ENCODE results near the gene PARD3.
A peak's percentile ranks its signal among the peaks of the same experiment; 100 is the strongest.

Gene PARD3

DNA sequence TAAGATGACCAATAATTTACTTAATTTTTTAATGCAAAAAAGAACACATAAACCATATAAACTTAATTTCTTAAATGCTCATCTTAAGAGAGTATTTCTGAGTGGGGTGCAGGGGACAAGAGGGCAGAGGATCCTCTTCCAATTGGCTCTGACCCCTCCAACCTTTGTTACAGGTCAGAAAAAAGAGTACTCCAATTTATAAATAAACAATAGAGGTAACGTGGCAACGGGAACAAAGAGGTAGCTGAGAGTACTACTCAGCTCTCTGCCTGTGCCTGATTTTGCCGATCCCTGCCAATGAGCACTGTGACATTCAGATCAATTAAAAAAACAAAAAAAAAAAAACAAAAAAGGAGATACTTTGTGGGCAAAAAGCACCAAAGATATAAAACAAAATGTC lies 307.9 kb downstream of the PARD3 start:
- Histone ChIP-seq H3K36me3 (ENCODE audit: low read depth) (no peaks in the 10 kb centered on the region), H3K4me3 (ENCODE audit: severe bottlenecking) (no peak overlapping the region), H3K27ac (ENCODE audit: poor library complexity, severe bottlenecking) (no peak overlapping the region), H3K4me1 (ENCODE audit: insufficient read depth, poor library complexity, severe bottlenecking) (peaks cover 8% of the 10 kb centered on the region), H3K27me3 (ENCODE audit: insufficient read depth, poor library complexity, severe bottlenecking) (no peaks in the 10 kb centered on the region), H3K9me3 (ENCODE audit: severe bottlenecking) (no peaks in the 10 kb centered on the region)
- ATAC-seq (ENCODE audit: low read depth): no peak
- no peak for TF ChIP-seq CTCF (IDR thresholded peaks at IDR 0.05; ENCODE audit: poor library complexity, severe bottlenecking)
- no peak for DNase-seq (ENCODE audit: low spot score)

- ATAC-seq (ENCODE audit: low read depth) (no peak), DNase-seq (ENCODE audit: low spot score) (no peak)
- no peak overlapping the region for H3K27ac ChIP-seq (ENCODE audit: poor library complexity, severe bottlenecking)
- H3K4me3 ChIP-seq (ENCODE audit: severe bottlenecking): no peak overlapping the region
- H3K4me1 ChIP-seq (ENCODE audit: insufficient read depth, poor library complexity, severe bottlenecking): peaks cover 8% of the 10 kb centered on the region
- TF ChIP-seq CTCF (IDR thresholded peaks at IDR 0.05; ENCODE audit: poor library complexity, severe bottlenecking): no peak
- H3K36me3 ChIP-seq (ENCODE audit: low read depth): no peaks in the 10 kb centered on the region
- no peaks in the 10 kb centered on the region for H3K9me3 ChIP-seq (ENCODE audit: severe bottlenecking)
- no peaks in the 10 kb centered on the region for H3K27me3 ChIP-seq (ENCODE audit: insufficient read depth, poor library complexity, severe bottlenecking)
Measured at GRCh38 chr10:34506786-34507185, 308.3 kb downstream of the PARD3 start.

DNA sequence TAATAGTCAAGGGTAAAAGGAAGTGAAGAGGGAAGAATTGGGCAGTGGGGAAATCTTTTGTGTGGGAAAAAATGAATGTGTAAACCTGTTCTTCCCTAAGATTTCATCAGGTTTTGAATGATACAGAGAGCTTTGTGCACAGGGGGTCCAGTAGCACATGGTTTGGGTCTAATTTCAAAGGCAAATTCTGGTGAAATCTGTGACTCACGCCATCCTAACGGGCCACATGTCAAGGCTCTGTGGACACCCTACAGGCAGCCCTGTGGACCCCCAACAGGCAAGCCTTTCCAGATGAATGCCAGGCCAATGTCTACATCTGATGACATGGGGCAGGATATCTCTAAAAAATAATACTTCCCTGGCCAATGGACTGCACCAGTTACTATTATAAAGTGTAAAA lies 309.8 kb downstream of the PARD3 start:
- ATAC-seq (ENCODE audit: low read depth): no peak
- H3K36me3 ChIP-seq (ENCODE audit: low read depth): no peaks in the 10 kb centered on the region
- H3K9me3 ChIP-seq (ENCODE audit: severe bottlenecking): no peaks in the 10 kb centered on the region
- H3K4me1 ChIP-seq (ENCODE audit: insufficient read depth, poor library complexity, severe bottlenecking): peaks cover 8% of the 10 kb centered on the region
- no peak for DNase-seq (ENCODE audit: low spot score)
- no peak overlapping the region for H3K4me3 ChIP-seq (ENCODE audit: severe bottlenecking)
- no peaks in the 10 kb centered on the region for H3K27me3 ChIP-seq (ENCODE audit: insufficient read depth, poor library complexity, severe bottlenecking)
- H3K27ac ChIP-seq (ENCODE audit: poor library complexity, severe bottlenecking): no peak overlapping the region
- no peak for TF ChIP-seq CTCF (IDR thresholded peaks at IDR 0.05; ENCODE audit: poor library complexity, severe bottlenecking)

DNA sequence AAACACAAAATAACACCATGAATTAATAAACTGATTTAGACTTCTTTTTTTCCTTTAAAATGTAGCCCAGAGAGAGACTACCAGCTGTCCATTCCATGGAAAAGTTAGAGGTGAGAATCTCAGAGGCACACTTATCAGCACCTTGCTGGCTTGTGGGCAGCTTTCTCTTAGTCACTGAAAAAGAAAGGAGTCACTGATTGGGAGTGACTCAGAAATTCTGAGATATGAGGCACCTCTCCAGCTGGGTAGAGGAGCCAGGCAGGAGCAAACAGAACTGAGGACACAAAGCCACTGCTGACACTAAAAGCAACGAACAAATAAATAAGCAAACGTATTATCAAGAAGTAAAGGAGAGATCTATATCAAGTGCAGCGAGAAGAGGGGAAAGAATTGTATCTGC lies 310.6 kb downstream of the PARD3 start:
- Histone ChIP-seq H3K36me3 (ENCODE audit: low read depth) (no peaks in the 10 kb centered on the region), H3K4me1 (ENCODE audit: insufficient read depth, poor library complexity, severe bottlenecking) (peaks cover 8% of the 10 kb centered on the region), H3K9me3 (ENCODE audit: severe bottlenecking) (no peaks in the 10 kb centered on the region), H3K27ac (ENCODE audit: poor library complexity, severe bottlenecking) (no peak overlapping the region), H3K27me3 (ENCODE audit: insufficient read depth, poor library complexity, severe bottlenecking) (no peaks in the 10 kb centered on the region), H3K4me3 (ENCODE audit: severe bottlenecking) (no peak overlapping the region)
- peak; percentile 97 for ATAC-seq (ENCODE audit: low read depth)
- TF ChIP-seq CTCF (IDR thresholded peaks at IDR 0.05; ENCODE audit: poor library complexity, severe bottlenecking): no peak
- no peak for DNase-seq (ENCODE audit: low spot score)

DNA sequence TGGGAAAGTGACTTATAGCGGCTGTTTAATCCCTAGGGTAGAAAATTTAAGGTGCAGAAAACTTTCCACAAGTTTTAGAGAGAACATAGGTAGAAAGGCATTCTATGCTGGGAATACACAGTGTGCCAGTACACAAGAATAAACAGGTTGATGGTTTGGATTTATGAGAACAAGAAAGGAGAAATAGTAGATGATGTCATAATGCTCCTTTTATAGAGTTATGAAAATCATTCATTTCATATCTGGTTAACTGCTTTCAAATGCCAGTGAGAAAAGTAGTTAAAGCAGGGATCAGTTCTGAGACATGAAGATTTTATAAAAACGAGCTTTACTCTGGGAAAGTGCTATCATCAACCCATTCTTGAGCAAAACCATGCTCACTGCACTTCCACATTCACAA lies 311.4 kb downstream of the PARD3 start:
- Histone ChIP-seq H3K4me3 (ENCODE audit: severe bottlenecking) (no peak overlapping the region), H3K36me3 (ENCODE audit: low read depth) (no peaks in the 10 kb centered on the region), H3K9me3 (ENCODE audit: severe bottlenecking) (no peaks in the 10 kb centered on the region), H3K4me1 (ENCODE audit: insufficient read depth, poor library complexity, severe bottlenecking) (peaks cover 11% of the 10 kb centered on the region), H3K27ac (ENCODE audit: poor library complexity, severe bottlenecking) (no peak overlapping the region), H3K27me3 (ENCODE audit: insufficient read depth, poor library complexity, severe bottlenecking) (no peaks in the 10 kb centered on the region)
- ATAC-seq (ENCODE audit: low read depth): no peak
- TF ChIP-seq CTCF (IDR thresholded peaks at IDR 0.05; ENCODE audit: poor library complexity, severe bottlenecking): no peak
- DNase-seq (ENCODE audit: low spot score): no peak
